Activated naive CD8-positive, alpha-beta T cell treated with anti-CD3 and anti-CD28 coated beads, Interleukin-2, amount 10 ng/mL, durations not matched to agents 7 days and 5 days (primary cell): ENCODE data around the gene ZNF544. TPM values are rescaled to one million over a fixed set of nuclear protein-coding genes. Genes with fewer than 3 reads are reported as not detected.
"Not testable (repeated sequence)": the region's sequence is repeated elsewhere in the genome, so short reads cannot be mapped to it uniquely, and the experiment has no call there.

Experiments used
- ATAC-seq: fragments of 150-1000 bp; cut with Tn5 transposase; one replicate; pipeline ENCODE4 v1.10.0; 2021; ENCODE audit warnings: low read depth, moderate library complexity
- POLR2A ChIA-PET: fragments of 350-600 bp; sonication (Branson Sonifier 250); formaldehyde crosslinking; loops from one replicate; lab custom pipeline; 2021; ENCODE audit warnings: antibody characterized with exemption; lab: Charles Lee
- DNase-seq: peaks from one replicate; pipeline ENCODE4 v3.0.0; 2021
- H3K27ac Mint-ChIP-seq: one replicate; pipeline ENCODE4 v1.8.0; 2022; ENCODE audit warnings: mild to moderate bottlenecking, mixed read lengths
- H3K27me3 Mint-ChIP-seq: one replicate; pipeline ENCODE4 v1.8.0; 2022; ENCODE audit warnings: mild to moderate bottlenecking, moderate library complexity, mixed read lengths
- H3K36me3 Mint-ChIP-seq: one replicate; pipeline ENCODE4 v1.8.0; 2021; ENCODE audit warnings: mild to moderate bottlenecking, mixed read lengths
- H3K4me1 Mint-ChIP-seq: one replicate; pipeline ENCODE4 v1.8.0; 2021; ENCODE audit warnings: mixed read lengths
- H3K4me3 Mint-ChIP-seq: one replicate; pipeline ENCODE4 v1.8.0; 2022; ENCODE audit warnings: mild to moderate bottlenecking, moderate library complexity, mixed read lengths
- H3K9me3 Mint-ChIP-seq: one replicate; pipeline ENCODE4 v1.8.0; 2021; ENCODE audit warnings: mixed read lengths
- total RNA-seq, 2 experiments: library from RNA; stranded (reverse); gene quantifications; one replicate each; pipeline ENCODE4 v1.2.3, GENCODE V29; 2021

ZNF544 gene
- total RNA-seq, 2 experiments from 2014 or later: 54.0 to 62.7 TPM

DNA sequence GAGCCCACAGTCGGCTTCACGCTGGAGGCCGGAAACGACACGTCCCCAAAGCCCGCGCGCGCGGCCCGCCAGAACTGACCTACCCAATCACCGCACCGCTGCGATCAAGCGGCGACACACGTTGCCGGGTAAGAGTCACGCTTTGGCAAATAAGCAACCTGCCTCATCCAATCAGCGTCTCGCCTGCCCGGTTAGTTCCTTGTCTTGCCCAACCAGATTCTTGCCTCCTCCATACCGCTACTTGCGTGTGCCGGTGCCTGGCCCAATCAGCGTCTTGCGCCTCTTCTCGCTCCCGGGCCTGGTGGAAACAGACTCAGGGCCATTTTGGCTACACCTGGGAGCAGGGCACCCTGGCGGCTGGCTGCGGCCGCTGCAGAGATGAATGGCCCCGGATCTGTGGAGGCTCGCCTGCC lies 11.6 kb upstream of the ZNF544 start:
- no peak for ATAC-seq
- DNase-seq: no peak
- POLR2A ChIA-PET: no interaction called here
- no peaks in the 10 kb centered on the region for H3K27me3 Mint-ChIP-seq
- H3K4me3 Mint-ChIP-seq: no peak overlapping the region
- H3K36me3 Mint-ChIP-seq: peaks cover 29% of the 10 kb centered on the region
- H3K9me3 Mint-ChIP-seq: peaks cover 45% of the 10 kb centered on the region
- no peaks in the 10 kb centered on the region for H3K4me1 Mint-ChIP-seq
- no peak overlapping the region for H3K27ac Mint-ChIP-seq

DNA sequence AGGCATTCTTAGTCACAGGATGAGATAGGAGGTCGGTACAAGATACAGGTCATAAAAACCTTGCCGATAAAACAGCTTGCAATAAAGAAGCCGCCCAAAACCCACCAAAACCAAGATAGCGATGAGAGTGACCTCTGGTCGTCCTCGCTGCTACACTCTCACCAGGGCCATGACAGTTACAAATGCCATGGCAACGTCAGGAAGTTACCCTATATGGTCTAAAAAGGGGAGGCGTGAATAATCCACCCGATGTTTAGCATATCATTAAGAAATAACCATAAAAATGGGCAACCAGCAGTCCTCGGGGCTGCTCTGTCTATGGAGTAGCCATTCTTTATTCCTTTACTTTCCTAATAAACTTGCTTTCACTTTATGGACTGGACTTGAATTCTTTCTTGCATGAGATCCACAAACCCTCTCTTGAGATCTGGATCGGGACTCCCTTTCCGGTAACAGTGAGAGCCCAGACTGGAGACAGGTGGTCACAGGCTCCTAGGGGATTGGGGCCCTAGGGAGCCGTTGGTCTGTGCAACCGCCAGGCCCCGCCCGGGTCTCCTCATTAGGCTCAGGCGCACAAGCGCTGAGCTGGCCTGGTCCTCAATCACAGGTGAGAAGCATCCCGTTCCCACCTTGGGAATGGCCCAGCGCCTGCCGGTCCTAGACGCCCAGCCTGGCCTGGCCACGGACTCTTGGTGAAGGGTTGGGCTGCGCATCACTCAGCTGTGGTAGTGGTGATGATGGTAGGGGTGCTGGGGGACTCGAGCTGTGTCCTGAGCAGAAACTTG lies 10.9 kb upstream of the ZNF544 start:
- Mint-ChIP-seq H3K27me3 (no peaks in the 10 kb centered on the region), H3K36me3 (peaks cover 24% of the 10 kb centered on the region), H3K27ac (no peak overlapping the region), H3K4me1 (no peaks in the 10 kb centered on the region), H3K4me3 (no peak overlapping the region), H3K9me3 (peaks cover 40% of the 10 kb centered on the region)
- DNase-seq (no peak), ATAC-seq (no peak)
- POLR2A ChIA-PET: interaction anchor here (0.7 kb wide), 1 partner anchor 61 kb away, joined by 3 read pairs; the partner anchor contains the start of gene ZNF8

DNA sequence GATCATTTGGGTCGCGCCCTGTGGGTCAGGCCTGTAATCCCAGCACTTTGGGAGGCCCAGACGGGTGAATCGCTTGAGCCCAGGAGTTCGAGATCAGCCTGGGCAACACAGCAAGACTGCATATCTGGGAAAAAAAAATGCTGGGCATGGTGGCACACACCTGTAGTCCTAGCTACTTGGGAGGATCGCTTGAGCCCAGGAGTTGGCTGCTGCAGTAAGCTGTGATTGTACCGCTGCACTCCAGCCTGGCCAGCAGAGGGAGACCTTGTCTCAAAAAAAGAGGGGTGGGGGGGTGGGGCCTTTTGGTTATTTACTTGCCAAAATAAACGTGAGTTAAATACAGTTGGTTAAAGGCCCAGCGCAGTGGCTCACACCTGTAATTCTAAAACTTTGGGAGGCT lies 9.8 kb upstream of the ZNF544 start:
- POLR2A ChIA-PET: no interaction called here
- ATAC-seq: no peak

DNA sequence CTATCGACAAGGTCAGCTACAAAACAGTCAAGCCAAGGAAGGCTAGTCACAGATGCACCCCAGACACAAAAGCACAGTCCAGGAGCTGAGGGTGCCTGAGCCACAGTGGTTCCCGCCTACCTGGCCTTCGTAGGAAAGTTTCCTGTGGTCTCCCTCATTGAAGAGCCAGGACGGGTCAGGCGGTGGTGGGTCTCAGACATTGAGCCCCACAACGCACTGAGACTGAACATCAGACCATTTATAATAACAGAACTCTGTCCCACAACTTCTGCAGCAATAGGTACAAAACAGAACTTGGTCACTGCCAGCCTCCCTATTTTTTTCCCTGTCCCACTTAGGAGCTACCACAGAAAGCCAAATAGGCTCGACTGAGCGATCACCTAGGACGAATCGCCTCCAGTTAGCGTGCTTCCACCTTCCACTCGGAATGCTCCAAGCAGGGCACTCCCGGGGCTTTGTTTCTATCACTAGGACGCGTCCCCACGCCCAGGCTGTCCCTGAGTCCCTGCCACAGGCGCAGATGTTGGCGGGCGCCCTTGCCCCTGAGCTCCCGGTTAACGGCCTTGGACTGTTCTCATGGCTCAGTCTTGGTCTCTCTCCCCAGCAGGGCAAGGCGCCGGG lies 640 bp upstream of the ZNF544 start:
- ATAC-seq (peak; percentile 46), DNase-seq (no peak)
- H3K4me3 Mint-ChIP-seq: peak overlapping the region; percentile 96
- peaks cover 23% of the 10 kb centered on the region for H3K4me1 Mint-ChIP-seq
- H3K36me3 Mint-ChIP-seq: peaks cover 37% of the 10 kb centered on the region
- H3K27me3 Mint-ChIP-seq: no peaks in the 10 kb centered on the region
- H3K9me3 Mint-ChIP-seq: peaks cover 29% of the 10 kb centered on the region
- peak overlapping the region; percentile 87 for H3K27ac Mint-ChIP-seq
- POLR2A ChIA-PET: interaction anchor here (0.7 to 1.7 kb wide), 8 partner anchors 19 to 149 kb away, joined by 3 to 8 read pairs (median 5); partner anchors contain the start of genes ZNF274, ZNF8 and ZSCAN22

More for the DNA sequence above, 9.8 kb upstream of the ZNF544 start:
- H3K27me3 Mint-ChIP-seq: no peaks in the 10 kb centered on the region
- no peak overlapping the region for H3K4me3 Mint-ChIP-seq
- peaks cover 35% of the 10 kb centered on the region for H3K9me3 Mint-ChIP-seq
- no peak for DNase-seq
- peaks cover 13% of the 10 kb centered on the region for H3K36me3 Mint-ChIP-seq
- H3K27ac Mint-ChIP-seq: no peak overlapping the region
- H3K4me1 Mint-ChIP-seq: no peaks in the 10 kb centered on the region

DNA sequence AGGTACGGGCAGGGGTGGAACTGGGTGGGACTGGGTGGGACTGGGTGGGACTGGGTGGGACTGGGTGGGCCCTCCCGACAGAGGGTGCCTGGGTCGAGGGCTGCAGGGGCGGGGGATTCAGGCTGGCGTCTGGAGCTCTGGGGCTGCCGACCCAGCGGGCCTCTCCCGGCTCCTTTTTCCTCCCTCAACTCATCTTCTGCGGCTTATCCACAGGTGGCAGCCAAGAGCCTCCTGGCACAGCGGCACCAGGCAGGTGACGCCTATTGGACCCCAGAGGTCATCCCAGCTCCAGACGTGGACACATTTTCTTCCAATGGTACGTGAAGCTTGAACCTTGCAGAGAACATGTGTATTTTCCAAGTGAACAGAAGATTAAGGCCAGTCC lies 533 bp downstream of the ZNF544 start:
- peak overlapping the region; percentile 87 for H3K27ac Mint-ChIP-seq
- peaks cover 31% of the 10 kb centered on the region for H3K9me3 Mint-ChIP-seq
- POLR2A ChIA-PET: interaction anchor here (0.6 to 1.6 kb wide), 7 partner anchors 22 to 222 kb away, joined by 3 to 7 read pairs (median 3); partner anchors contain the start of genes ZNF132, ZNF274 and ZNF324B
- peaks cover 23% of the 10 kb centered on the region for H3K4me1 Mint-ChIP-seq
- H3K27me3 Mint-ChIP-seq: no peaks in the 10 kb centered on the region
- H3K36me3 Mint-ChIP-seq: peaks cover 49% of the 10 kb centered on the region
- ATAC-seq: peak; percentile 37
- DNase-seq: peak; percentile 44
- H3K4me3 Mint-ChIP-seq: peak overlapping the region; percentile 96

DNA sequence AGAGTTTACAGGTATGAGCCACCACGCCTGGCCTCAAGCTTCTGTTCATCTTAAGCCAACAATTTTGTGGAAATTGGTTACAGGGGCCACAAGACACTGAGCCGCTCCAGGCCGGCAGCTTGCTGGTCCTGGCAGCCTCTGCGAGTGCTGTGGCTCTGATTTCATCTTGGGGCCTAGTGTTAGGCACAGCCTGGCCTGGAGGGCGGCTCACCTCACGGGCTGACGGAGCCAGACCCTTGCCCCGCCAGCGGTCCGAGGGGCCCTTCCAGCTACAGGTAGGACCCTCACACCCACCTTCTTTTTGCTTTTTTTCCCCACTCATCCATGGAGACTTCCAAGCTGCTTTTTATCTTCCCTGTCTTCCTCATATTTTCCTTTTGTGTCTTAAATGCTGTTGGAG lies 8.6 kb downstream of the ZNF544 start:
- no peak overlapping the region for H3K27ac Mint-ChIP-seq
- H3K27me3 Mint-ChIP-seq: no peaks in the 10 kb centered on the region
- H3K4me3 Mint-ChIP-seq: no peak overlapping the region
- DNase-seq (no peak), ATAC-seq (no peak)
- no peaks in the 10 kb centered on the region for H3K4me1 Mint-ChIP-seq
- peaks cover 93% of the 10 kb centered on the region for H3K36me3 Mint-ChIP-seq
- H3K9me3 Mint-ChIP-seq: peaks cover 34% of the 10 kb centered on the region
- POLR2A ChIA-PET: interaction anchor here (0.7 to 0.8 kb wide), 2 partner anchors 81 to 233 kb away, joined by 3 to 6 read pairs; no protein-coding TSS in a partner anchor

DNA sequence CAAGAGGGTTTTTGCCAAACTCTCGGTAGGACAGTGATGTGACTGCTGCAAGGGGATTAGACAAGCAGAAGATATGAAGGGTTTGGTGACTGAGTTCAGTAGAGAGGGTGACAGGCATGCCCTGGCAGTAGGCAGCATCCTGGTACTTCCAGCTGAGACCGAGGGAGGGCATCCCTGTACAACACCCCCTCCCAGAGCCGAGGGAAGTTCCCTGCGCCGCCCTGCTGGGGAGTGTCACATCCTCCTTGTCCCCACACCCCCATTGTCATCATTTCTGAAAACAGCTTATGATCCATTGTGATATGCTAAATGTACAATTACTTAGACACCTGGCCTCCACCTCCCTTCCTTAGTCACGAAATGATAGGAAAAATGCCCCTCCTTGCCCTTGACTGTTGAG lies 14.6 kb downstream of the ZNF544 start:
- DNase-seq (no peak), ATAC-seq (no peak)
- Mint-ChIP-seq H3K4me3 (no peak overlapping the region), H3K36me3 (peaks cover 97% of the 10 kb centered on the region), H3K27me3 (no peaks in the 10 kb centered on the region), H3K27ac (no peak overlapping the region), H3K4me1 (no peaks in the 10 kb centered on the region), H3K9me3 (peaks cover 37% of the 10 kb centered on the region)
- POLR2A ChIA-PET: no interaction called here

DNA sequence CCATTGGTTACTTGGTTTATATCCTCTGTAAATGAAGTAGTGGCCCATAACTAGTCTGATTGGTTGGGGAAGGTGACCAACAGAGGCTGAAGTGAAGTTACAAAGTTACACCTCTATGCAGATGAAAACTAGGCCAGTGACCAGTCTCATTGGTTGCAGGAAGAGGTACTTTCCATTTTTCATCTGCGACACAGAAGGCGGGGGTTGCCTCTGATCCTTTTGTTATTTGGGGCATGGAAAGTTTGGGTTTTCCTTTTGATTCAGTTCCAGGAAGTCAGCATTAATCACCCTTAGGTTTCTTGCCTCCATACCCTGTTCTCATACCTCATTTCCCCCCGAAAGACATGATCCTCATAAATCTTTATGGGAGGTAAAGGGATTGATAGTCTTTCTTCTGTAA lies 20.2 kb downstream of the ZNF544 start:
- Mint-ChIP-seq H3K27ac (no peak overlapping the region), H3K36me3 (peaks cover 98% of the 10 kb centered on the region), H3K4me3 (no peak overlapping the region), H3K4me1 (no peaks in the 10 kb centered on the region), H3K9me3 (peaks cover 42% of the 10 kb centered on the region), H3K27me3 (no peaks in the 10 kb centered on the region)
- no peak for ATAC-seq
- POLR2A ChIA-PET: no interaction called here
- no peak for DNase-seq

DNA sequence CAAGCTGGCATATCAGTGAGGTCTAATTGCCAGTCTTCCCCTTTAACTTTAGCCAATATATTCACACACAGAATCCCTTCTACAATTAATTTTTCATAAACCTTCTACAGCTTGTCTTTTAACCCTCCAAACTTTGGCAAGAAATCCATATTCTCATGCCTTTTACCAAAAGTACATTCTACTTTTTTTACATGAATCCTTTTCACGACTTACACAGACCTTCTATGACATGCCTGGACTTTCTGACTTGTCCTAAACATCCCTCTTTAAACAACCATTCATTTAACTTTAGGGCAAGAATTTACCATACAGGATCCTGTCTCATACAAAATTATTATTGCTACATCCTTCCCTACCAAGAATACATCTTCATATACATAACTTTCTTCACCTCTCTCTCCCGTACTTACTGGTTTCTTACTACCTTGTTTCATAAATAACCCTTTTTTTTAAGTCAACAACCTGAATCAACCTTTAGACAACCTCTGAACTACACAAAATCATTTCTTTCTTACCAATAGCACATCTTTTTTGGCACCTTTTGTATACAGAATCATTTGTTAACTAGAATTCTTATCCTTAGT lies 23.5 kb downstream of the ZNF544 start:
- POLR2A ChIA-PET: no interaction called here
- ATAC-seq: no peak

DNA sequence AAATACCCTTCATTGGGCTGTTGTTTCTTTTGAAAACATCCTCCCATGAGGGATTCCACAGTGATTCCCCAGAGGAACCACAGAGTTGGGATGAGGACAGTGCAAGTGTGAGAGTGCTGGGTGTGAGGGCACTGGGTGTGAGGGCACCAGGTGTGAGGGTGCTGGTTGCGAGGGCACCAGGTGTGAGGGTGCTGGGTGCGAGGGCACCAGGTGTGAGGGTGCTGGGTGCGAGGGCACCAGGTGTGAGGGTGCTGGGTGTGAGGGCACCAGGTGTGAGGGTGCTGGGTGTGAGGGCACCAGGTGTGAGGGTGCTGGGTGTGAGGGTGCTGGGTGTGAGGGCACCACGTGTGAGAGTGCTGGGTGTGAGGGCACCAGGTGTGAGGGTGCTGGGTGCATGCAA lies 29.5 kb downstream of the ZNF544 start:
- Mint-ChIP-seq H3K9me3 (peaks cover 41% of the 10 kb centered on the region), H3K36me3 (peaks cover 98% of the 10 kb centered on the region)
- H3K27me3 Mint-ChIP-seq, H3K4me3 Mint-ChIP-seq, H3K4me1 Mint-ChIP-seq, POLR2A ChIA-PET, DNase-seq, ATAC-seq, H3K27ac Mint-ChIP-seq: not testable (repeated sequence)

More for the DNA sequence above, 23.5 kb downstream of the ZNF544 start:
- Mint-ChIP-seq H3K9me3 (peaks cover 36% of the 10 kb centered on the region), H3K4me3 (no peak overlapping the region), H3K4me1 (no peaks in the 10 kb centered on the region), H3K27me3 (no peaks in the 10 kb centered on the region), H3K27ac (no peak overlapping the region), H3K36me3 (peaks cover 99% of the 10 kb centered on the region)
- DNase-seq: no peak

DNA sequence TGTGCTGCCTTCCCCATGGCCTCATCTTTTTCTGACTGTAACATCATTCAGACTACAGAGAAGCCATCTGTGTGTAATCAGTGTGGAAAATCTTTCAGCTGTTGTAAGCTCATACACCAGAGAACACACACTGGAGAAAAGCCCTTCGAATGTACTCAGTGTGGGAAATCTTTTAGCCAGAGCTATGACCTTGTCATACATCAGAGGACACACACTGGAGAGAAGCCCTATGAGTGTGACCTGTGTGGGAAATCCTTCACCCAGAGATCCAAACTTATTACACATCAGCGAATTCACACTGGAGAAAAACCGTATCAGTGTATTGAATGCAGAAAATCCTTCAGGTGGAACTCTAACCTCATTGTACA lies 32.9 kb downstream of the ZNF544 start:
- no peak for ATAC-seq
- peaks cover 88% of the 10 kb centered on the region for H3K36me3 Mint-ChIP-seq
- H3K27me3 Mint-ChIP-seq: no peaks in the 10 kb centered on the region
- DNase-seq: no peak
- peaks cover 35% of the 10 kb centered on the region for H3K9me3 Mint-ChIP-seq
- H3K4me1 Mint-ChIP-seq: no peaks in the 10 kb centered on the region
- POLR2A ChIA-PET: no interaction called here
- H3K27ac Mint-ChIP-seq: no peak overlapping the region
- H3K4me3 Mint-ChIP-seq: no peak overlapping the region

DNA sequence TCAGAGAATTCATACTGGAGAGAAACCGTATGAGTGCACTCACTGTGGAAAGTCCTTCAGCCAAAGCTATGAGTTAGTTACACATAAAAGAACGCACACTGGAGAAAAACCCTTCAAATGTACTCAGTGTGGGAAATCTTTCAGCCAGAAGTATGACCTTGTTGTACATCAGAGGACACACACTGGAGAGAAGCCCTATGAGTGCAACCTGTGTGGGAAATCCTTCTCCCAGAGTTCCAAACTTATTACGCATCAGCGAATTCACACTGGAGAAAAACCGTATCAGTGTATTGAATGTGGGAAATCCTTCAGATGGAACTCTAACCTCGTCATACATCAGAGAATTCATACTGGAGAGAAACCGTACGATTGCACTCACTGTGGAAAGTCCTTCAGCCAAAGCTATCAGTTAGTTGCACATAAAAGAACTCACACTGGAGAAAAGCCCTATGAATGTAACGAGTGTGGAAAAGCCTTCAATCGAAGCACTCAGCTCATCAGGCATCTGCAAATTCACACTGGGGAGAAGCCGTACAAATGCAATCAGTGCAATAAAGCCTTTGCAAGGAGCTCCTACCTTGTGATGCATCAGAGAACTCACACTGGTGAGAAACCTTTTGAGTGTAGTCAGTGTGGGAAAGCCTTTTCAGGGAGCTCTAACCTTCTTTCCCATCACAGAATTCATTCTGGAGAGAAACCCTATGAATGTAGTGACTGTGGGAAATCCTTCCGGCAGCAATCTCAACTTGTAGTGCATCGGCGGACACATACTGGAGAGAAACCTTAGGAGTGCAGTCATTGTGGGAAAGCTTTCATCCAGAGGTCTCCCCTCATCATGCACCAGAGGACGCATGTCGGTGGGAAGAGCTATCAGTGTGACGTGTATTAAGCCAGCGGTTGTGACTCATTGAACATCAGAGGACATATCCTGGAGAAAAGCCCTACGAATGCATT lies 33.5 kb downstream of the ZNF544 start:
- no peak for DNase-seq
- H3K27me3 Mint-ChIP-seq: no peaks in the 10 kb centered on the region
- H3K4me3 Mint-ChIP-seq: no peak overlapping the region
- H3K4me1 Mint-ChIP-seq: no peaks in the 10 kb centered on the region
- H3K27ac Mint-ChIP-seq: no peak overlapping the region
- H3K36me3 Mint-ChIP-seq: peaks cover 87% of the 10 kb centered on the region
- POLR2A ChIA-PET: interaction anchor here (0.8 kb wide), 1 partner anchor 58 kb away, joined by 3 read pairs; no protein-coding TSS in a partner anchor
- peaks cover 36% of the 10 kb centered on the region for H3K9me3 Mint-ChIP-seq
- ATAC-seq: no peak
